Endothelial cell of umbilical vein (primary cell): Measurements from ENCODE around the gene TFF1. TPM values are rescaled to one million over a fixed set of nuclear protein-coding genes. Genes with fewer than 3 reads are reported as not detected.

ENCODE experiments used
- BruUV-seq: library from RNA; stranded (reverse); fragments of 400-500 nt; replicated peaks from 2 replicates; lab custom pipeline; 2021; lab: Mats Ljungman, UMichigan
- CTCF ChIA-PET: fragments of 300-600, 350-600 bp; sonication (Branson Sonifier 250); formaldehyde crosslinking; loops from one replicate; lab custom pipeline; 2021; ENCODE audit warnings: antibody characterized with exemption, inconsistent platforms; lab: Charles Lee
- POLR2A ChIA-PET: fragments of 300-600, 350-600 bp; sonication (Branson Sonifier 250); formaldehyde crosslinking; loops from one replicate; lab custom pipeline; 2021; ENCODE audit warnings: antibody characterized with exemption, inconsistent platforms; lab: Charles Lee
- DNase-seq: peaks from one replicate; pipeline ENCODE4 v3.0.0-alpha.2; 2011; ENCODE audit warnings: low read depth, low spot score
- FAIRE-seq: peaks from 2 replicates; lab custom pipeline; 2011; peaks lifted over from hg19 to GRCh38; lab: Jason Lieb, UNC
- H2AFZ ChIP-seq: 2 replicates; pipeline ENCODE4 v1.6.0; 2012; ENCODE audit warnings: low read depth, low read length, control low read depth, inconsistent platforms
- H3K27ac ChIP-seq: 2 replicates; pipeline ENCODE4 v1.5.1; 2011; ENCODE audit warnings: low read depth, mild to moderate bottlenecking, control low read depth, low read length, moderate library complexity; ENCODE audit not compliant: insufficient read depth
- H3K27me3 ChIP-seq, 2 experiments: 2 replicates each; pipeline versions ENCODE4 v1.6.0 to v1.6.1; 2011; ENCODE audit warnings: low read length in 2 of 2, mixed read lengths in 1 of 2; ENCODE audit not compliant: control insufficient read depth in 2 of 2, insufficient read depth in 2 of 2
- H3K36me3 ChIP-seq, 2 experiments: 2 replicates in 1 of 2; 3 replicates in 1 of 2; pipeline ENCODE4 v1.5.1; 2011; ENCODE audit warnings: low read length in 2 of 2, mild to moderate bottlenecking in 1 of 2, moderate library complexity in 1 of 2; ENCODE audit not compliant: control insufficient read depth in 2 of 2, insufficient read depth in 2 of 2; ENCODE audit errors: extremely low read depth in 1 of 2
- H3K4me1 ChIP-seq: 3 replicates; pipeline ENCODE4 v1.5.1; 2011; ENCODE audit warnings: mild to moderate bottlenecking, low read length; ENCODE audit not compliant: control insufficient read depth, insufficient read depth; ENCODE audit errors: extremely low read depth
- H3K4me2 ChIP-seq: 2 replicates; pipeline ENCODE4 v1.6.1; 2011; ENCODE audit warnings: low read length, control low read depth, mixed read lengths; ENCODE audit not compliant: insufficient read depth
- H3K4me3 ChIP-seq, 3 experiments: fragments of 200-600 bp in 1 of 3; sonication (generic), shearing (Covaris generic) in 1 of 3; replicated peaks in 1 of 3; 2 replicates each; pipeline ENCODE4 v1.5.1; 2011 to 2016; ENCODE audit warnings: control low read depth in 3 of 3, low read length in 3 of 3, mild to moderate bottlenecking in 2 of 3, inconsistent platforms in 1 of 3, low read depth in 1 of 3, moderate library complexity in 1 of 3; ENCODE audit not compliant: insufficient read depth in 1 of 3
- H3K79me2 ChIP-seq: 2 replicates; pipeline ENCODE4 v1.6.0; 2012; ENCODE audit warnings: low read length, inconsistent platforms; ENCODE audit not compliant: control insufficient read depth, insufficient read depth
- H3K9ac ChIP-seq: replicated peaks from 2 replicates; pipeline ENCODE3; 2011; ENCODE audit warnings: low read length, control low read depth; ENCODE audit not compliant: insufficient read depth; ENCODE audit errors: extremely low read depth
- H3K9me1 ChIP-seq: replicated peaks from 3 replicates; pipeline ENCODE4 v1.6.0; 2011; ENCODE audit warnings: mild to moderate bottlenecking, low read length; ENCODE audit not compliant: control insufficient read depth, insufficient read depth; ENCODE audit errors: extremely low read depth
- H3K9me3 ChIP-seq: replicated peaks from 2 replicates; pipeline ENCODE4 v1.5.1; 2012; ENCODE audit warnings: low read length, inconsistent platforms; ENCODE audit not compliant: control insufficient read depth, insufficient read depth
- H4K20me1 ChIP-seq: replicated peaks from 2 replicates; pipeline ENCODE3; 2011; ENCODE audit warnings: mild to moderate bottlenecking, low read length; ENCODE audit not compliant: control insufficient read depth, insufficient read depth; ENCODE audit errors: extremely low read depth
- EZH2 ChIP-seq: IDR thresholded peaks from 2 replicates; pipeline ENCODE4 v1.6.1; 2012; ENCODE audit warnings: borderline replicate concordance, low read depth, mild to moderate bottlenecking, moderate library complexity, low read length, inconsistent platforms; ENCODE audit not compliant: severe bottlenecking
- FOS ChIP-seq: IDR thresholded peaks from 2 replicates; pipeline ENCODE4 v1.6.1; 2011; ENCODE audit warnings: mild to moderate bottlenecking, low read length, moderate library complexity, borderline replicate concordance; ENCODE audit not compliant: insufficient read depth
- GATA2 ChIP-seq: IDR thresholded peaks from 2 replicates; pipeline ENCODE4 v1.7.0; 2011; ENCODE audit warnings: low read depth, mild to moderate bottlenecking, moderate library complexity, mixed read lengths, low read length; ENCODE audit not compliant: insufficient read length, insufficient read depth
- MYC ChIP-seq: IDR thresholded peaks from one replicate; pipeline ENCODE4 v1.6.1; 2011; ENCODE audit warnings: mild to moderate bottlenecking, low read depth, low read length
- POLR2AphosphoS5 ChIP-seq: IDR thresholded peaks from 2 replicates; pipeline ENCODE4 v1.6.1; 2012; ENCODE audit warnings: low read depth, mild to moderate bottlenecking, control low read depth, low read length, moderate library complexity; ENCODE audit not compliant: insufficient read depth
- dilution Hi-C: fragments of 300-500 bp; cut with MboI; formaldehyde crosslinking; loops from one replicate; pipeline ENCODE4 v1.15.0; 2019; ENCODE audit warnings: low sequenced_read_pairs; ENCODE audit not compliant: extremely low pct_ligation_motif_present
- intact Hi-C: fragments of 100-400 bp; cut with micrococcal nuclease; formaldehyde crosslinking; loops from one replicate; pipeline ENCODE4 v1.10.0; 2022
- polyA plus RNA-seq, 4 experiments: library from polyadenylated mRNA; depleted of rRNA in 3 of 4; stranded (reverse) in 3 of 4; unstranded in 1 of 4; fragments of >200 nt; gene quantifications; 2 replicates each; pipeline versions ENCODE4 v1.2.1 to v1.2.3, GENCODE V29; 2011 to 2012; ENCODE audit warnings: missing spikeins in 1 of 4
- total RNA-seq: library from RNA; stranded (reverse); gene quantifications from 2 replicates; pipeline ENCODE4 v1.2.3, GENCODE V29; 2021
- TF ChIP-seq, protein P1 (sequence below): IDR thresholded peaks from 2 replicates; pipeline ENCODE4 v1.6.1; 2011; ENCODE audit not compliant: insufficient read depth, insufficient read length
- TF ChIP-seq, protein P2 (sequence below), 2 donors: IDR thresholded peaks; 1 replicate in 1 of 2; 2 replicates in 1 of 2; pipeline ENCODE4 v1.5.1; 2011; ENCODE audit warnings: low read length in 2 of 2, mild to moderate bottlenecking in 2 of 2, moderate library complexity in 2 of 2, control low read depth in 1 of 2, inconsistent platforms in 1 of 2, low read depth in 1 of 2; ENCODE audit not compliant: insufficient read depth in 1 of 2; ENCODE audit errors: extremely low read depth in 1 of 2

Gene TFF1
- total and polyA plus RNA-seq, 2 donors (not counting 3 experiments of a cell fraction or from before 2014, with no cell fraction given): not detected

DNA sequence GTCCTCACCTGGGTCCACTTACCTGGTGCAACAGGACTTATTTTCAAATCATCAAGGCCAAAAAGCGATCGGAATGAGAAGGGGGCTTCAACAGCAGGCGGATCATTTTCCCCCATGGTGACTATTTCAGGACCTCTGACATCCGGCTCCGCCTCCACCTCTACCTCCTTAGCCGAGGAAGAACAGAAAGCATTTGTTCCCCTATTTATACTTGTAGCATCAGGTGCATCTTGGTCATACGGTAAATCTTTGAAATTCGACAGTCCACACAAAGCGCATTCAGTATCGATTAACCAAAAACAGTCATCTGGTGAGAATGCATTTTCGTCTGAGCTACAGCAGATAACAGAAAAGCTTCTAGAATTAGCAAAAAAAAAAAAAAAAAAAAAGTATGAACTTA, 29.0 kb upstream of the TFF1 start:
- Histone ChIP-seq H3K79me2 (no peaks in the 10 kb centered on the region), H3K27me3 (peaks cover 2 to 29% of the 10 kb centered on the region in 2 experiments), H3K9me1 (no peaks in the 10 kb centered on the region), H3K4me1 (no peaks in the 10 kb centered on the region), H3K4me2 (no peak overlapping the region), H3K4me3 (no peak overlapping the region), H3K36me3 (no peaks in the 10 kb centered on the region), H3K9me3 (no peaks in the 10 kb centered on the region), H2AFZ (no peak overlapping the region), H4K20me1 (no peaks in the 10 kb centered on the region), H3K9ac (no peak overlapping the region), H3K27ac (no peak overlapping the region)
- FAIRE-seq (no peak), DNase-seq (no peak)
- CTCF ChIA-PET: no interaction called here
- POLR2A ChIA-PET: no interaction called here
- intact Hi-C loops (no loop called here), dilution Hi-C loops (no loop called here)
- no TSS peak for BruUV-seq
- no peak for TF ChIP-seq POLR2AphosphoS5
- TF ChIP-seq, protein P1, sequence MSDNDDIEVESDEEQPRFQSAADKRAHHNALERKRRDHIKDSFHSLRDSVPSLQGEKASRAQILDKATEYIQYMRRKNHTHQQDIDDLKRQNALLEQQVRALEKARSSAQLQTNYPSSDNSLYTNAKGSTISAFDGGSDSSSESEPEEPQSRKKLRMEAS: no peak
- no peak for TF ChIP-seq EZH2
- no peak for TF ChIP-seq FOS
- no peak for TF ChIP-seq MYC
- no peak for TF ChIP-seq GATA2
- TF ChIP-seq, protein P2, sequence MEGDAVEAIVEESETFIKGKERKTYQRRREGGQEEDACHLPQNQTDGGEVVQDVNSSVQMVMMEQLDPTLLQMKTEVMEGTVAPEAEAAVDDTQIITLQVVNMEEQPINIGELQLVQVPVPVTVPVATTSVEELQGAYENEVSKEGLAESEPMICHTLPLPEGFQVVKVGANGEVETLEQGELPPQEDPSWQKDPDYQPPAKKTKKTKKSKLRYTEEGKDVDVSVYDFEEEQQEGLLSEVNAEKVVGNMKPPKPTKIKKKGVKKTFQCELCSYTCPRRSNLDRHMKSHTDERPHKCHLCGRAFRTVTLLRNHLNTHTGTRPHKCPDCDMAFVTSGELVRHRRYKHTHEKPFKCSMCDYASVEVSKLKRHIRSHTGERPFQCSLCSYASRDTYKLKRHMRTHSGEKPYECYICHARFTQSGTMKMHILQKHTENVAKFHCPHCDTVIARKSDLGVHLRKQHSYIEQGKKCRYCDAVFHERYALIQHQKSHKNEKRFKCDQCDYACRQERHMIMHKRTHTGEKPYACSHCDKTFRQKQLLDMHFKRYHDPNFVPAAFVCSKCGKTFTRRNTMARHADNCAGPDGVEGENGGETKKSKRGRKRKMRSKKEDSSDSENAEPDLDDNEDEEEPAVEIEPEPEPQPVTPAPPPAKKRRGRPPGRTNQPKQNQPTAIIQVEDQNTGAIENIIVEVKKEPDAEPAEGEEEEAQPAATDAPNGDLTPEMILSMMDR (IDR thresholded peaks at IDR 0.05; ENCODE audit: extremely low read depth in 1 of 2, insufficient read depth in 1 of 2, low read depth in 1 of 2, low read length in 2 of 2): no peak
